ENCODE measurements around the gene HRAS. TPM values are rescaled to one million over a fixed set of nuclear protein-coding genes. Genes with fewer than 3 reads are reported as not detected.

Gene HRAS
- total RNA-seq, 4 donors from 2014 or later = 82.9 to 131 (median 96.2) TPM

- DNase-seq (ENCODE audit: low spot score in 2 of 2) = no peak
- Histone ChIP-seq H3K27me3 (no peaks in the 10 kb centered on the region), H3K9me3 (no peaks in the 10 kb centered on the region), H3K36me3 (peaks cover 20% of the 10 kb centered on the region), H3K27ac (no peak overlapping the region), H3K4me3 (peak overlapping the region; percentile 95), H3K4me1 (peaks cover 56% of the 10 kb centered on the region)
- WGBS = 65% methylated on average over 14 of the region's 21 CpGs
- TF ChIP-seq CTCF (IDR thresholded peaks at IDR 0.05) = no peak
- TF ChIP-seq EP300 (IDR thresholded peaks at IDR 0.05) = no peak
- TF ChIP-seq POLR2A (IDR thresholded peaks at IDR 0.05) = no peak
- no peak for TF ChIP-seq POLR2AphosphoS5 (IDR thresholded peaks at IDR 0.05)
Observed at GRCh38 chr11:578276-579035, 43.1 kb upstream of the HRAS start.

- Histone ChIP-seq H3K9me3 (no peaks in the 10 kb centered on the region), H3K4me3 (peak overlapping the region; percentile 95), H3K4me1 (peaks cover 61% of the 10 kb centered on the region), H3K27me3 (no peaks in the 10 kb centered on the region), H3K27ac (no peak overlapping the region), H3K36me3 (peaks cover 12% of the 10 kb centered on the region)
- 43% methylated on average over 6 of the region's 6 CpGs for WGBS
- TF ChIP-seq POLR2A (IDR thresholded peaks at IDR 0.05) (no peak), CTCF (IDR thresholded peaks at IDR 0.05) (no peak), EP300 (IDR thresholded peaks at IDR 0.05) (no peak), POLR2AphosphoS5 (IDR thresholded peaks at IDR 0.05) (no peak)
- no peak for DNase-seq (ENCODE audit: low spot score in 2 of 2)
Observed at GRCh38 chr11:577611-577894, 42.2 kb upstream of the HRAS start.

- 3% methylated on average over 32 of the region's 48 CpGs for WGBS
- Histone ChIP-seq H3K4me3 (peak overlapping the region; percentile 95), H3K4me1 (peaks cover 61% of the 10 kb centered on the region), H3K27ac (peak overlapping the region; percentile 97), H3K27me3 (no peaks in the 10 kb centered on the region), H3K36me3 (peaks cover 7% of the 10 kb centered on the region), H3K9me3 (no peaks in the 10 kb centered on the region)
- DNase-seq (ENCODE audit: low spot score in 2 of 2) = no peak
- TF ChIP-seq CTCF (IDR thresholded peaks at IDR 0.05) = no peak
- TF ChIP-seq EP300 (IDR thresholded peaks at IDR 0.05) = no peak
- TF ChIP-seq POLR2A (IDR thresholded peaks at IDR 0.05) = no peak
- no peak for TF ChIP-seq POLR2AphosphoS5 (IDR thresholded peaks at IDR 0.05)
Observed at GRCh38 chr11:576811-577610, 41.6 kb upstream of the HRAS start.

GRCh38 chr11:575996-576768, 40.8 kb upstream of the HRAS start, which contains the start of gene PHRF1:
Gene PHRF1, plus strand, starts transcription at chr11:576470. Its CDS starts 5,043 bp downstream, at chr11:581513.
- Histone ChIP-seq H3K27ac (peak within 1 kb of the TSS; percentile 97), H3K36me3 (no peaks in the 10 kb centered on the region), H3K27me3 (no peaks in the 10 kb centered on the region), H3K4me1 (peaks cover 61% of the 10 kb centered on the region), H3K9me3 (no peaks in the 10 kb centered on the region), H3K4me3 (peak within 1 kb of the TSS; percentile 95)
- no CpG with 5 or more reads among the region's 99 CpGs for WGBS
- no peak for TF ChIP-seq EP300 (IDR thresholded peaks at IDR 0.05)
- peak in 2 of 3 donors; percentile 83 to 93 for TF ChIP-seq POLR2AphosphoS5 (IDR thresholded peaks at IDR 0.05)
- TF ChIP-seq CTCF (IDR thresholded peaks at IDR 0.05) = no peak
- TF ChIP-seq POLR2A (IDR thresholded peaks at IDR 0.05) = peak; percentile 48 to 69
- DNase-seq (ENCODE audit: low spot score in 2 of 2) = peak; percentile 98 to 99
